ENCODE results near the gene STH.

STH gene

DNA sequence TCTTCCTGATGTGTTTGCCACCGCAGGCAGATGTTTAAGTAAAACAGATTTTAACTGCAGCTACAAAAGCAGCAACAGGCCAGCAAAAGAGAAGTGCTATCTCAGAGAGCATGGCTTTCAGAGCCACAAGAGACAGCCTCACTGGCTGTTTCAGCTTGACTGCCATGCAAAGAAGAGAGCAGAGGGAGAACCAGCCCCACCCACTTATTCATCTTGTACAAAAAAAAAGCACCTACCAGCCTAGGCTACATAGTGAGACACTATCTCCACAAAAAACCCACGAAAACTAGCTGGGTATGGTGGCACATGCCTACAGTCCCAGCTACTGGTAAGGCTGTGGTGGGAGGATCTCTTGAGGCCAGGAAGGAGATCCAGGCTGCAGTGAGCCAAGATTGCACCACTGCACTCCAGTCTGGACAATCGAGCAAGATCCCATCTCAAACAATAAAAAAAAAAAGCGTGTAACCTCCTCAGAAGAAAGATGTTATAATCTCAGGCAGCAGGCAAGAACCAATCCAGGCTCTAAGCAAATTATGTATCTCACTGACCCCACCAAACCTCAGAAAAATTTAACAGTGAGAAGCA, 30.0 kb downstream of the STH start:
- DNase-seq = no peak

DNA sequence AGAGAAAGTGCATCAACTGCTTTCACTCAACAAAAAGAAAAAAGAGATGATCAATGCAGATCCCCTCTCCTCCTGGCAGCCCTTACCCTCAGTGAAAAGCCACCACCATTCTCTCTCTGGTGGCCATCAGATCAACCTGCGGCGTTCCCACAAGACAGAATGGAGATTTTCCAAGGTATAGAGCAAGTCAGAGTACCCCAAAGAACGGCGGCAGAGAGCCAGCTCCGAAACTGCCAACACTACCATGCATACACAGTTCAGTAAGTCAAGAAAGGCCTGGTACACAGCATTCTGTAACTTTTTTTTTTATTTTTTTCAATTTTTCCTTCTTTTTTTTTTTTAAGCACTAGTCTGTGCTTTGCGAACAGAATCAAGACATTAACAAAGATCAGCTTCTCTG, 30.6 kb downstream of the STH start:
- no peak for DNase-seq

DNA sequence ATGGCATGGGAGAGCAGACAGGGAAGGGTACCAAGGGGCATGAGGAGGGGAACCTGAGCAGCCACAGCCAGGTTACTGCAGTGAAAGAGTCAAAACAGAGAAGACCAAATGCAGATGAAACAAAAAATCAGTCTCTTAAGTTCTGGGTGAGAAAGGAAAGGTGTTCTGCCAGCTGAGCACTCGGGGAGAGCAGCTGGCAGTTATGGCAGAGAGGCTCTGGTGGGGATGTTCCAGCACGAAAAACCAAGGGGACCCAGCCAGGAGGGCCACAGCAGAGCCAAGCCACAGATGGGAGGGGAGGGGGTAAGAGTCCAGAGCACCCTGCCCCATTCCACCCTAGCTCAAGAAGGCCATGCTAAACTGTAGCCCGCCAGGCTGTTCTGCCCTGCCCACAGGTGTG, 31.7 kb downstream of the STH start:
- DNase-seq = no peak

DNA sequence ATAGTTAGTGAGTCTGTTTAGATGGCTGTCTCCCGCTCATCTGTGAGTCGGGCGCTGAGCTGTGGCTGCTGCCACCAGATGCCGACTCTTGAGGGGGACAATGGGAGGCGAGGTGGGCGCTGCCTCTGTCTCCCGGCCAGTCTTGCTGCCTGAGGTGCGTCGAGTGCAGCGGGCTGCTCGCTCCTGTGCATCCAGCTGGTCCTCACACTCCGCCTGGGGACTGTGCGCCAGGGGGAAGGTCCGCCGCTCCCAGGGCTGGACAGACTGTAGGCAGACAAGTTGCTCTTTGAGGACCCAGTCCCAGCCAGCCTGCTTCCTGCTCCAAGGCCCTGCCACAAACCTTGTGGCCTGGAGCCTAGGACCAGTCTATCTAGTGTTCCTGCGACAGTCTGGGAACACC, 32.4 kb downstream of the STH start:
- no peak for DNase-seq

DNA sequence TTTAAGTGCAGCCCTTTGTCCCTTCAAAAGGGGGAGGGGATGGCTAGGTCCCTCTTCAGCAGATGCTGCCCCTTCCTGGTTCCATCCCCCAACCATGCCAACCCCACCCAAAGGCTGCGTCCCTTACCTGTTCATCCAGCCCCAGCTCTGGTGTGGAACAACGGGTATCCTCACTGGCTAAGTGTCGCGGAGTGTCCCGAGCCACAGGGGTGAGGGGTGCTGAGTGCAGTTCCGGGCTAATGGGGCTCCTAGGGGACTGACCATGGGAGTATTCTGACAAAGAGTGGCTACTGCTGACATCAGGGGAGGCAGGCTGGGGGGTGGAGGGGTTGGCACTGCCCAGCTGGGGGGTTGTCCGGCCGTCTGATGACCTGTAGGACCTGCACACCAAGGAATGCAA, 32.9 kb downstream of the STH start:
- no peak for DNase-seq

DNA sequence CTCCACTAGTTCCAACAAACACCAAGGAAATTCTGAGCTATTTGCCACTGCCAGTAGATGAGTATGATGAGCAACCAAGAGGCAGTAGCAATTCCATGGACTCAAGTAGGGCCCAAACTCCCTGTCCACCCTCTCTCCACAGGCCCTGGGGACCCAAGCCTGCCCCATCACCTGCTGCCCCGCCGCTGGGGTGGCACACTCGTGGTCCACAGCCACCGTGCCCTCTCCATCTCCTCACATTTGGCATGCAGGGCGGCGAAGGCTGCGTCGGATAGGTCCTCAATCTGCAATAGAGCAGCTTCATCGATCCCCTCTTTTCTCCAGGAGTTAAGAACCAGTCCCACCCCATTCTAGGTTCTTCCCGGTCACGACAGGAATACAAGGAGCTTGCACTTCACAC, 33.9 kb downstream of the STH start:
- DNase-seq = no peak

DNA sequence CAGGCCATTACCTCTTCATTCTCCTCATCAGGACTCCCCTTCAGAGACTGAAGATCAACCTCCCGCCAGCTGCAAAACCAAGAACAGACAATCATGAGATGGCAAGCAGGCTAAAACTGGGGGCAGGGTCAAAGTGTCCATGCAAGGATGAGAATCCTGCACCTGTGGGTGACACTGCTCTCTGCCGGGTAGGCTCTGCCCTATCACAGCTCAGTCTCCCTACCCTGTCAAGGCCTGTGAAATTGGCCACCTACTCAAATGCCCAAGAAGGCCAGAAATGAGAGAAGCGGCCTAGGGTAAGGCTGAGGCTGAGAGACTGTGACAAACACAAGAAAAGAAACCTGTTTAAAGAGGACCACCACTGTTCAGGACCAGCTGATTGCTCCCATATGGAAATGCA, 34.3 kb downstream of the STH start:
- no peak for DNase-seq

DNA sequence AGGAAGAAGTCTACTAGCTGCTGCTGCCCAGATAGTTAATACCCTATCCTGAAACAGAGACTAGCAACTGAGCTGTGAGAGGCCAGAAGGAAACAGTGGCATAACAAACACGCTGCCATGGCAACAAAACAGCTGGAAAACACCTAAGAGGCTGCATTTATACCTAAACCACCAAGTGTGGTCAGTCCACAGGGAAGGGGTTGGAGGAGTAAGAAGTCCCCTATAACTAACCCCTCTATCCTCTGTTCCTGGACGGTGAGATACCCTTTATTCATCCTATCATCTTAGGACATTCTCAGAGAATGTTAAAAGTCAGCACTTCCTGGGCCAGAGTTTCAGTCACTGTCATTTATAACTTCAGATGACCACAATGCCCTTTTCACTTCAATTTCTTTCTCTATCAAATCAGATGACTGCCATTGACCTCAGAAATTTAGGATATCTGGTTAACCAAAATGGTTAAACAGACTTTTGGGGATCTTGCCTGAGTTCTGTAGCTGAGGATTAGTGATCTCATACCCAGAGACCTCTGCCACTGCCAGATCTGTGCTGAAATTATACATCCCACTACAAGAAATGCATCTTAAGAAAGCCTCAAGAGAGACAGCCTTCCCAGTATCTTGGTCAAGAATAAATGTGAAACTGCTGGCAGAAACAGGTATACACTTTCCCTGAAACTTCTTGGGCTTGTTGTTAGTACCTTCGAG, 36.2 kb downstream of the STH start:
- DNase-seq = no peak

DNA sequence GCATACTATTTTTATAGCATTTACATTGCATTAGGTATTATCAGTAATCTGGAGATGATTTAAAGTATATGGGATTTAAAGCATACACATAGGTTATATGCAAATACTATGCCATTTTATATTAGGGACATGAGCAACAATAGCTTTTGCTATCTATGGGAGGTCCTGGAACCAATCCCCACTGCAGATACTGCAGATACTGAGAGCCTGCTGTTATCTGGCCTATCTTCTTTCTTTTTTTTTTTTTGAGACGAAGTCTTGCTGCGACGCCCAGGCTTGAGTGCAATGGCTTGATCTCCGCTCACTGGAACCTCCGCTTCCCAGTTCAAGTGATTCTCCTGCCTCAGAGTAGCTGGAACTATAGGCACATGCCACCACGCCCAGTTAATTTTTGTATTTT, 37.4 kb downstream of the STH start:
- DNase-seq = no peak

DNA sequence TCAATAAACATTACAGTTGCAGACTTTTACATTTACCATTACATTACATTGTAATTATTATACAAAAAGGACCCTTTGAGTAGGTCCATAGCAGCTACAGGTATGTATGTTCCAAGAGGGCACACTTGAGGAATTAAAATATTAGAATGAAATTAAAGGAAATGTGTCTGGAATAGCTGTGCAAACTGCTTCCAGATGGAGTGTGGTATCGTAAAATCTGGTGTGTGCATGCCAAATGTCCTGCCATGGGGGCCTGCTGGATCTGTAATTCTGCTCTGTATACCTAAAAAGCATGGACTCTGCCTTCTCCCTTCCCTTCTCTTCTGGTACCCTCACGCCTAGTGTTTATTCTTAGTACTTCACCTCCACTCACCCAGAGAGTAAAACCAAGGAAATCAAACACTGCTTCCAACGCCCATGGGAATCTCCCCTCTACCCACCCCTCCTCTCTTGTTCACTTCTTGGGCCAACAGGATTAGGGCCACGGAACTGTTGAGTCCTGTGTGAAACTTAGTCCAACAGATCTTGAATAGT, 38.7 kb downstream of the STH start:
- no peak for DNase-seq

DNA sequence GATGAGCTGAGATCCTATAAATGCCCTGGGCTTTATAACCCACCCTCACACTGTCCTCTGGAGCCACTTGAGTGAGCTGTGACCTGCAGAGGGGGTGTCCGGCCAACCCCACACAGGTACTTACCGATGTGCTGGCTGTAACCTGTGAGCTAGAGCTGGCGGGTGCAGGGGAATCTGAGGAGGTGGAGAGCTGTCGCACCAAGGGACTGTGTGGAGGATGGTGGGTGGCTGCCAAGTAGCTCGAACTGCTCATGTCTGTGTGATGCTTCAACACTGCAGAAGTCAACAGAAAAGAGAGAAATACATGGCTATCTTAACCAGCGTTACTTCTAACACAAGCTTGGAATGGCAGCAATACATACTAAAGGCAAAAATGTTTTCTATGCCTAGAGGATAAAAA, 39.4 kb downstream of the STH start:
- no peak for DNase-seq

DNA sequence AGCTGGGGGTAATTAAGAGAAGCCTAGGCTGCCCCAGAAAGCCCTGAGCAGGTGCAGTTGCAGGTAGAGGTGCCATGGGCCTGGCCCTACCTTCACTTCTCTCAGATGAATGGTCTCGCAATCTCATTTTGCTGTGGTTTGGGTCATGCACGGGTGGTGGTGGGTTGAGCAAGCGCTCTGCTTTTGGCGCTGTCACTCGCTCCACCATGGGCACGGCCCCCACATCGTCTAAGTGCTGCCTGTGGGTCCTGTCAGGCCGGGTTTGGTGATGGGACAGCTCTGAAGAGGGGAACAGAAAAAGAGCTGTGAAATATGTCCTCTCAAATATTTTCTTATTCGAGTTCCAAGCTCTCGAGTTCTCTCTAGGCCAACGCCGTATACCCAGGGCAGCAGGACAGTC, 39.9 kb downstream of the STH start:
- DNase-seq = no peak

DNA sequence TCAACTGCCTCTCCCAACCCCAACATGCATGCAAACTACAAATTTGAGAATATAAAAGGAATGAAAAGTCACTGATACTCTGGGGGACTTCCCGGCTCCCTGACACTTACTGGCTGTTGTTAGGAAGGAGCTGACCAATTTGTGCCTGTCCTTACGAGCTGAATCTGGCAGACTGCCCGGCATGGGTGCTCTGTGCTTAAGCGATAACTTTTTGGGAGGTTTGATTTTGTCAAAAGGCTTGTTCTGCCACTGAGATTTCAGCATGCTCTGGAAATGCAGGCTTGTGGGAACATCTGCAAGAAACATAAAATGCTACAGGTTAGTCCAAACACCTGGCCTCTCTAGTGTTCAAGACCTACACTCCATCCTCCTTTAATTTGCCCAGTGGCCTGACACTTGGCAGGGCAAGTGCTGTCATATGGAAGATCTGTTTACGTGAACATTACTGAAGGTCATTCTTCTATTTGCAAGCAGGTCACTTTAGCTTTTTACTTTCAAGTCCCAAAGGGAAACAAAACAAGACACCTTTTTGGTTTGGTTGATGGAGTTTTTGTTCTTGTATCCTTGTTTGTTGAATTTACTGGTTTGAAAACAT, 40.6 kb downstream of the STH start:
- DNase-seq = no peak

DNA sequence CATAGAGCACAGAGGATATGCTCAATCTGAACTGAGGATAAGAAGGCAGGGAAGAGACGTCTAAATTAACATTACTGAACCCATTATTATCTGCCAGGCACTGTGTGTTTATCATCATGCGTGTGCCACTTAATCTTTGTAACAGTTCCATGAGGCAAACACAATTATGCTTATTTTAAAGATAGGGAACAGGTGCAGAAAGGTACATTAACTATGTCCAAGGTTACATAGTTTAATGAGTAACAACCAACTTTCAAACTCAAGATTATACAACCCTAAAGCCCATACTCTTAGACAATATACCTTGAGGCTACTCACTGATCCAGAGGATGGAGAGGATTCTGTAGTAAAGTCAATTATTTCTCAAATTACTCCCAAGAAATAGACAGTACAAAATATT, 43.2 kb downstream of the STH start:
- DNase-seq = no peak

DNA sequence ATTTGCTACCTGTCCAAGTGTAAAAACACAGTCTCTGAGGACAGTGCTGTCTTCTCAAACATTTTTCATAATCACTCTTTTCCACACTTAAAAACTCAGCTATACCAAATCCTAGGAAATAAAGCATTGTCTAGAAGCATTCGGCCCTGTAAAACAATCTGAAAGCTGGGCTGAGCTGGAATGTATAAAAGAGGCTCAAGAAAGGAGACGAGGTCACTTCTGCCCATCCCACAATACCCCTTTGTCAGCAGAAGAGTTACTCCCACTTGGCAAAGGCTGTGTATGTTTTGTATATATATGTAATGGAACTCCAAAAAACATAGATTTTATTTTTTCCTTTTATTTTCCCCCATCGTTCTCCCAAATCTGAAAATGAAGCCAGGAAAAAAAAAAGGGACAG, 43.9 kb downstream of the STH start:
- no peak for DNase-seq

DNA sequence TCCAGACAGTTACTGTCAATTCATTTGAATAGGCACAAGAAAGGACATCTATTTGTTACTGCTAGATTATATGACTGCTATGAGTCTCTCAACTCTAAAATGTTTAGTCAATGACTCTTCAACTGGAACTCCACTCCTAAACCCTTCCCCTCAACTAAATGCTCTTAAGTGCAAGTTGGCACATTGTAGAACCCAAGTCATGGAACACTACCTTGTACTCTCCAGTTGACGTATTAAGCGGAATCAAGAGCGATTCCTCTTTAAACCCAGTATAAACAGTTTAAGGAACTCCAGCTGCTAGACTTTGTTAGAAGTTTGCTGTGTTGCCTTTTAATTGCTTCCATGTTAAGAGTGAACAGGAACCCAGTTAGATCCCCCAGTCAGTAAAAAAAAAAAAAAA, 44.6 kb downstream of the STH start:
- DNase-seq = no peak

DNA sequence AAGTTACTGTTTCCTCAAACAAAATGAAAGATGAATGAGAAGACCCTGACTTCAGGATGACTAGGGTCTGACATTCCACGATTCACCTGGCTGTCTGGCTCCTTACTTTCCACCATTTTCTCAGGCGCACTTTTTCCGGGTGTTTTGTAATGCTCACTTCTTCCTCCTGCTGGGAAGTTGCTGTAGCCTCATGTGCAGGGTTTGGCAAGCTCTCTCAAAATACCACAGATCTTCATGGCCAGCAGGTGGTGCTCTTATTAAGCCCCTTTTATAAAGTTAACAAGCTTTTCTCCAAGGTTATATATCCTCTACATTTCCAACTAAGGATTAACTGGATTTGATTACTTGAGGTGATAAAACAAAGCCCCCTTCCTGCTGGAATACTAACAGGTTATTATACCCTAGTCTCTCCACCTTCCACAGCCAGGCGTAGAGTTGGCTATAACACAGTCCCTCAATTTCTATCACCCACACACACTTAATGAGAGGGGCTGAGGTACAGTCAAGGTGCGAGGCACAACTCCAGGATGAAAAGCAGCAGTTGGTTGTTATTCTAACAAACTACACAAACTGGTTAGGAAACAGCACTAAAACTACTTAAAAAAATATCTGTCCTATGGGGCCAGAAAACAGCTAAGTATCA, 45.4 kb downstream of the STH start:
- DNase-seq = peak; percentile 32

DNA sequence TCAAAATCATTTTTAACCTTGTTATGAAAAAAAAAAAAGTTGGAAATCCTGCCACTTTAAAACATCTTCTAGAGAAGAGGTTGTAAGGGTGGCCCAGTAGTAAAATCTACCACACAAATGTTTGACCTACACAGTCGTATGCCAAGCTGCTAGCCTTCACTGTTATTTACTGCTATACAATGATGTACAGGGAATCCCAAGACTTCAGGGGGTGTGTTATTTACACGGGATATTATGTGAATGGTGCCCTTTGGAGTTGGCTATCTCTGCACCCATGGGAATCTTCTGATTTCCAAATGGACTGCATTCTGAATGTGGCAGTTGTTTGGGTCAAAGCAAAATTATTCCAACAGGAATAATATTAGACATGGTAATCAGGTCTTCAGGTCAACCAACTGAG, 45.9 kb downstream of the STH start:
- DNase-seq = no peak

DNA sequence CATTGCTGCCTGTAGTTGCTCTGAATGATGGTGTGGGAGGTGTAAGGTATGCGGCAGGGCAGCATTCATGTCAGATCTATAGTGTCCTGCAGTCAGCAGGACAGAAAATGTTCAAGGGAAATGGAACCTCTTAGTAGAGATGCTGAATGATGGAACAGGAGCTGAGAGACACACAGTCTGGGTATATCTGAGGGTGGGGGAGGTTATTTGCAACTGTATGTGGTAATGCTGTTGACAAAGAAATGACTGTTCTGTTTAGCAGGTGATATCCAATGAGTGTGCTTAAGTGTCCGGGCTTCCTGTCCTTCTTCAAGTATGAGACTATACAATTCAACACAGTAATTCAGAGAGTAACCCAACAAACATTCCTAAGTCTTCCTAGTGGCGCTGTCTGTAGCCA, 46.6 kb downstream of the STH start:
- DNase-seq = no peak

DNA sequence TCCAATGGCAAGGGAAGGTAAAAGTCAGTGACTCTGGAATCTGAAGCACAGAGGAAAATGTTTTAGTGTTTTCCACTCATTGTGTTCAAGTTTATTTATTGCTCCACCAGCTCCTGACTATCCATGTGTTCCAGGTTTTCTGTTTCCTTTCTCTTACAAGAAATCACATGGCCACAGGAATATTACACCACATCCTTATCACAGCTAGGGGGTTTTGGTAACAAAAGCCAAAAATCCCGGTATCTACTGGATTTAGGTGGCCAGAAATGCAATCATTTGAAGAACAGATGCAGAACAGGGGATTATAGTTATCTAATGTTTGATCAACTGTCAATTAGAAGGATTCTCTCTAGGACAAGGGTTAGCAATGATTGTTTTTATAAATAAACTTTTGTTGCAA, 47.9 kb downstream of the STH start:
- DNase-seq = no peak

DNA sequence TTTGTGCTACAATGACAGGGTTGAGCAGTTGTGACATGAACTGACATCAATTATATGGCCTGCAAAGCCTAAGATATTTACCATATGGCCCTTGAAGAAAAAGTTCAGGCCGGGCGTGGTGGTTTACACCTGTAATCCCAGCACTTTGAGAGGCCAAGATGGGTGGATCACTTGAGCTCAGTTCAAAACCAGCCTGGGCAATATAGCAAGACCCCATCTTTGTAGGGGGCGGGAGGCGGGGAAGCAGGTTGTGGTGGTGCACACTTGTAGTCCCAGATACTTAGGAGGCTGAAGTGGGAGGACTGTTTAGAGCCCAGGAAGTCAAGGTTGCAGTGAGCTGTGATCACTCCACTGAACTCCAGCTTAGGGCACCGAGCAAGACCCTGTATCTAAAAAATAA, 48.3 kb downstream of the STH start:
- no peak for DNase-seq

DNA sequence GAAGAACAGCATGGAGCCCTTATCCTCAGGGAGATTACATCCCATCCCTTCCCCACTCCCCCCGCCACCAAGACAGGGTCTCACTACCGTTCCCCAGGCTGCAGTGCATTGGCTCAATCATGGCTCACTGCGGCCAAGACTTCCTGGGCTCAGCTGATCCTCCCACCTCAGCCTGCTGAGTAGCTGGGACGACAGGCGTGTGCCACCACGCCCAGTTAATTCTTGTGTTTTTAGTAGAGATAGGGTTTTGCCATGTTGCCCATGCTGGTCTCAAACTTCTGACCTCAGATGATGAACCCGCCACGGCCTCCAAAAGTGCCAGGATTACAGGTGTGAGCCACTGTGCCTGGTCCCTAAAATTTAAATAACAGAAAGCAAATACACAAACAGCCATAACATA, 48.8 kb downstream of the STH start:
- DNase-seq = no peak

All from GF-D8 (cell line).